ENCODE measurements around the gene TRPC1.
"Not testable (repeated sequence)": the region's sequence is repeated elsewhere in the genome, so short reads cannot be mapped to it uniquely, and the experiment has no call there.

GRCh38 chr3:142752605-142753004 is 28.8 kb downstream of the TRPC1 start:
- not testable (repeated sequence) for TF ChIP-seq CTCF (conservative IDR thresholded peaks at IDR 0.05; ENCODE audit: low read length); EZH2phosphoT487 (IDR thresholded peaks at IDR 0.05; ENCODE audit: borderline replicate concordance)

Data from Loucy (cell line).